Endothelial cell of umbilical vein (primary cell): ENCODE measurements around the gene TMEM8B. TPM values are rescaled to one million over a fixed set of nuclear protein-coding genes. Genes with fewer than 3 reads are reported as not detected.

ENCODE experiments used
- BruUV-seq: library from RNA; stranded (reverse); fragments of 400-500 nt; replicated peaks from 2 replicates; lab custom pipeline; 2021; lab: Mats Ljungman, UMichigan
- CTCF ChIA-PET: fragments of 300-600, 350-600 bp; sonication (Branson Sonifier 250); formaldehyde crosslinking; loops from one replicate; lab custom pipeline; 2021; ENCODE audit warnings: antibody characterized with exemption, inconsistent platforms; lab: Charles Lee
- POLR2A ChIA-PET: fragments of 300-600, 350-600 bp; sonication (Branson Sonifier 250); formaldehyde crosslinking; loops from one replicate; lab custom pipeline; 2021; ENCODE audit warnings: antibody characterized with exemption, inconsistent platforms; lab: Charles Lee
- DNase-seq: peaks from one replicate; pipeline ENCODE4 v3.0.0-alpha.2; 2011; ENCODE audit warnings: low read depth, low spot score
- FAIRE-seq: peaks from 2 replicates; lab custom pipeline; 2011; peaks lifted over from hg19 to GRCh38; lab: Jason Lieb, UNC
- H2AFZ ChIP-seq: 2 replicates; pipeline ENCODE4 v1.6.0; 2012; ENCODE audit warnings: low read depth, low read length, control low read depth, inconsistent platforms
- H3K27ac ChIP-seq: 2 replicates; pipeline ENCODE4 v1.5.1; 2011; ENCODE audit warnings: low read depth, mild to moderate bottlenecking, control low read depth, low read length, moderate library complexity; ENCODE audit not compliant: insufficient read depth
- H3K27me3 ChIP-seq, 2 experiments: 2 replicates each; pipeline versions ENCODE4 v1.6.0 to v1.6.1; 2011; ENCODE audit warnings: low read length in 2 of 2, mixed read lengths in 1 of 2; ENCODE audit not compliant: control insufficient read depth in 2 of 2, insufficient read depth in 2 of 2
- H3K36me3 ChIP-seq, 2 experiments: 2 replicates in 1 of 2; 3 replicates in 1 of 2; pipeline ENCODE4 v1.5.1; 2011; ENCODE audit warnings: low read length in 2 of 2, mild to moderate bottlenecking in 1 of 2, moderate library complexity in 1 of 2; ENCODE audit not compliant: control insufficient read depth in 2 of 2, insufficient read depth in 2 of 2; ENCODE audit errors: extremely low read depth in 1 of 2
- H3K4me1 ChIP-seq: 3 replicates; pipeline ENCODE4 v1.5.1; 2011; ENCODE audit warnings: mild to moderate bottlenecking, low read length; ENCODE audit not compliant: control insufficient read depth, insufficient read depth; ENCODE audit errors: extremely low read depth
- H3K4me2 ChIP-seq: 2 replicates; pipeline ENCODE4 v1.6.1; 2011; ENCODE audit warnings: low read length, control low read depth, mixed read lengths; ENCODE audit not compliant: insufficient read depth
- H3K4me3 ChIP-seq, 3 experiments: fragments of 200-600 bp in 1 of 3; sonication (generic), shearing (Covaris generic) in 1 of 3; replicated peaks in 1 of 3; 2 replicates each; pipeline ENCODE4 v1.5.1; 2011 to 2016; ENCODE audit warnings: control low read depth in 3 of 3, low read length in 3 of 3, mild to moderate bottlenecking in 2 of 3, inconsistent platforms in 1 of 3, low read depth in 1 of 3, moderate library complexity in 1 of 3; ENCODE audit not compliant: insufficient read depth in 1 of 3
- H3K79me2 ChIP-seq: 2 replicates; pipeline ENCODE4 v1.6.0; 2012; ENCODE audit warnings: low read length, inconsistent platforms; ENCODE audit not compliant: control insufficient read depth, insufficient read depth
- H3K9ac ChIP-seq: replicated peaks from 2 replicates; pipeline ENCODE3; 2011; ENCODE audit warnings: low read length, control low read depth; ENCODE audit not compliant: insufficient read depth; ENCODE audit errors: extremely low read depth
- H3K9me1 ChIP-seq: replicated peaks from 3 replicates; pipeline ENCODE4 v1.6.0; 2011; ENCODE audit warnings: mild to moderate bottlenecking, low read length; ENCODE audit not compliant: control insufficient read depth, insufficient read depth; ENCODE audit errors: extremely low read depth
- H3K9me3 ChIP-seq: replicated peaks from 2 replicates; pipeline ENCODE4 v1.5.1; 2012; ENCODE audit warnings: low read length, inconsistent platforms; ENCODE audit not compliant: control insufficient read depth, insufficient read depth
- H4K20me1 ChIP-seq: replicated peaks from 2 replicates; pipeline ENCODE3; 2011; ENCODE audit warnings: mild to moderate bottlenecking, low read length; ENCODE audit not compliant: control insufficient read depth, insufficient read depth; ENCODE audit errors: extremely low read depth
- CTCF ChIP-seq, 2 donors: IDR thresholded peaks; 1 replicate in 1 of 2; 2 replicates in 1 of 2; pipeline ENCODE4 v1.5.1; 2011; ENCODE audit warnings: low read length in 2 of 2, mild to moderate bottlenecking in 2 of 2, moderate library complexity in 2 of 2, control low read depth in 1 of 2, inconsistent platforms in 1 of 2, low read depth in 1 of 2; ENCODE audit not compliant: insufficient read depth in 1 of 2; ENCODE audit errors: extremely low read depth in 1 of 2
- EZH2 ChIP-seq: IDR thresholded peaks from 2 replicates; pipeline ENCODE4 v1.6.1; 2012; ENCODE audit warnings: borderline replicate concordance, low read depth, mild to moderate bottlenecking, moderate library complexity, low read length, inconsistent platforms; ENCODE audit not compliant: severe bottlenecking
- FOS ChIP-seq: IDR thresholded peaks from 2 replicates; pipeline ENCODE4 v1.6.1; 2011; ENCODE audit warnings: mild to moderate bottlenecking, low read length, moderate library complexity, borderline replicate concordance; ENCODE audit not compliant: insufficient read depth
- GATA2 ChIP-seq: IDR thresholded peaks from 2 replicates; pipeline ENCODE4 v1.7.0; 2011; ENCODE audit warnings: low read depth, mild to moderate bottlenecking, moderate library complexity, mixed read lengths, low read length; ENCODE audit not compliant: insufficient read length, insufficient read depth
- JUN ChIP-seq: IDR thresholded peaks from 2 replicates; pipeline ENCODE4 v1.6.1; 2011; ENCODE audit warnings: borderline replicate concordance, low read depth; ENCODE audit not compliant: insufficient read length, insufficient read depth
- MAX ChIP-seq: IDR thresholded peaks from 2 replicates; pipeline ENCODE4 v1.6.1; 2011; ENCODE audit not compliant: insufficient read depth, insufficient read length
- MYC ChIP-seq: IDR thresholded peaks from one replicate; pipeline ENCODE4 v1.6.1; 2011; ENCODE audit warnings: mild to moderate bottlenecking, low read depth, low read length
- POLR2A ChIP-seq: IDR thresholded peaks from 2 replicates; pipeline ENCODE4 v1.6.1; 2012; ENCODE audit warnings: low read depth, mild to moderate bottlenecking, control low read depth, low read length
- POLR2AphosphoS5 ChIP-seq: IDR thresholded peaks from 2 replicates; pipeline ENCODE4 v1.6.1; 2012; ENCODE audit warnings: low read depth, mild to moderate bottlenecking, control low read depth, low read length, moderate library complexity; ENCODE audit not compliant: insufficient read depth
- dilution Hi-C: fragments of 300-500 bp; cut with MboI; formaldehyde crosslinking; loops from one replicate; pipeline ENCODE4 v1.15.0; 2019; ENCODE audit warnings: low sequenced_read_pairs; ENCODE audit not compliant: extremely low pct_ligation_motif_present
- intact Hi-C: fragments of 100-400 bp; cut with micrococcal nuclease; formaldehyde crosslinking; loops from one replicate; pipeline ENCODE4 v1.10.0; 2022
- polyA plus RNA-seq, 4 experiments: library from polyadenylated mRNA; depleted of rRNA in 3 of 4; stranded (reverse) in 3 of 4; unstranded in 1 of 4; fragments of >200 nt; gene quantifications; 2 replicates each; pipeline versions ENCODE4 v1.2.1 to v1.2.3, GENCODE V29; 2011 to 2012; ENCODE audit warnings: missing spikeins in 1 of 4
- total RNA-seq: library from RNA; stranded (reverse); gene quantifications from 2 replicates; pipeline ENCODE4 v1.2.3, GENCODE V29; 2021

TMEM8B gene
- total and polyA plus RNA-seq, 2 donors (not counting 3 experiments of a cell fraction or from before 2014, with no cell fraction given), result 2.5 to 3.6 TPM

GRCh38 chr9:35907711-35908503, 78.9 kb downstream of the TMEM8B start:
- peak overlapping the region in 1 of 3 experiments; percentile 3 for H3K4me3 ChIP-seq
- no peaks in the 10 kb centered on the region for H3K9me3 ChIP-seq
- H2AFZ ChIP-seq, result no peak overlapping the region
- no peaks in the 10 kb centered on the region for H4K20me1 ChIP-seq
- intact Hi-C loops, result loop anchor here (1.0 to 5.0 kb wide), 6 partner anchors 37 to 251 kb away; partner anchors contain the start of genes CCDC107, CREB3, RMRP and TLN1
- peaks cover 79% of the 10 kb centered on the region for H3K4me1 ChIP-seq
- dilution Hi-C loops, result no loop called here
- H3K36me3 ChIP-seq, result no peaks in the 10 kb centered on the region
- H3K4me2 ChIP-seq, result peak overlapping the region; percentile 63
- H3K9me1 ChIP-seq, result no peaks in the 10 kb centered on the region
- H3K79me2 ChIP-seq, result peaks cover 36% of the 10 kb centered on the region
- peak overlapping the region; percentile 77 for H3K9ac ChIP-seq
- BruUV-seq, result no TSS peak
- no peak for FAIRE-seq
- ChIA-PET CTCF (interaction anchor here (0.9 to 6.4 kb wide), 8 partner anchors 25 to 118 kb away, joined by 4 to 46 read pairs (median 4); no protein-coding TSS in a partner anchor), POLR2A (no interaction called here)
- H3K27me3 ChIP-seq, result no peaks in the 10 kb centered on the region
- H3K27ac ChIP-seq, result peak overlapping the region; percentile 94
- DNase-seq, result peak; percentile 89
- TF ChIP-seq GATA2, result peak; percentile 78
- no peak for TF ChIP-seq POLR2A
- no peak for TF ChIP-seq CTCF (IDR thresholded peaks at IDR 0.05; ENCODE audit: extremely low read depth in 1 of 2, insufficient read depth in 1 of 2, low read depth in 1 of 2, low read length in 2 of 2)
- peak; percentile 73 for TF ChIP-seq FOS
- TF ChIP-seq JUN, result peak; percentile 76
- no peak for TF ChIP-seq MYC
- peak; percentile 54 for TF ChIP-seq POLR2AphosphoS5
- no peak for TF ChIP-seq EZH2
- TF ChIP-seq MAX, result no peak
